Measurements from ENCODE around the gene RENBP.
"Not testable (repeated sequence)": the region's sequence is repeated elsewhere in the genome, so short reads cannot be mapped to it uniquely, and the experiment has no call there.

RENBP gene

DNA sequence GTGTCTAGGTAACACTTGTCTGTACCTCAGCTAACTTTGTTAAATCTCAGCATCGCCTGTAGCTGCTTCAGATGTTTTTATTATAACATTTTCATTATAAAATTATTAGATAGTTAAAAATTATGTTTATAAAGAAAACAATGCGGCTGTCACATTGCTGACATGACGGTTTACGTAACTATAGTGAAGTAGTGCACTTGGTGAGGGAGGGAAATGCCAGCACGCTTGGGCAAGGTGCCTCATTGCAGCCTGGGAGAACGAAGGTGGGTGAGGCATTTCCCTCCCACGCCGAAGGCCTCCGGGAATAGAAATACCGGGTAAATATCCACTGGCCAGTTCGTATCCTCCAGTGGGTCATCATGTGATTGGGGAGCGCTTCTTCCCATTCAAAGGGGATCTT is 44.0 kb upstream of the RENBP start:
- TF ChIP-seq, protein P1, sequence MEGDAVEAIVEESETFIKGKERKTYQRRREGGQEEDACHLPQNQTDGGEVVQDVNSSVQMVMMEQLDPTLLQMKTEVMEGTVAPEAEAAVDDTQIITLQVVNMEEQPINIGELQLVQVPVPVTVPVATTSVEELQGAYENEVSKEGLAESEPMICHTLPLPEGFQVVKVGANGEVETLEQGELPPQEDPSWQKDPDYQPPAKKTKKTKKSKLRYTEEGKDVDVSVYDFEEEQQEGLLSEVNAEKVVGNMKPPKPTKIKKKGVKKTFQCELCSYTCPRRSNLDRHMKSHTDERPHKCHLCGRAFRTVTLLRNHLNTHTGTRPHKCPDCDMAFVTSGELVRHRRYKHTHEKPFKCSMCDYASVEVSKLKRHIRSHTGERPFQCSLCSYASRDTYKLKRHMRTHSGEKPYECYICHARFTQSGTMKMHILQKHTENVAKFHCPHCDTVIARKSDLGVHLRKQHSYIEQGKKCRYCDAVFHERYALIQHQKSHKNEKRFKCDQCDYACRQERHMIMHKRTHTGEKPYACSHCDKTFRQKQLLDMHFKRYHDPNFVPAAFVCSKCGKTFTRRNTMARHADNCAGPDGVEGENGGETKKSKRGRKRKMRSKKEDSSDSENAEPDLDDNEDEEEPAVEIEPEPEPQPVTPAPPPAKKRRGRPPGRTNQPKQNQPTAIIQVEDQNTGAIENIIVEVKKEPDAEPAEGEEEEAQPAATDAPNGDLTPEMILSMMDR (conservative IDR thresholded peaks at IDR 0.05; ENCODE audit: control insufficient read depth, insufficient read depth, low read depth, low read length): no peak
- no peak overlapping the region for H3K4me3 ChIP-seq (ENCODE audit: control insufficient read depth, low read depth, low read length)
- no peak for DNase-seq (ENCODE audit: low read depth)

DNA sequence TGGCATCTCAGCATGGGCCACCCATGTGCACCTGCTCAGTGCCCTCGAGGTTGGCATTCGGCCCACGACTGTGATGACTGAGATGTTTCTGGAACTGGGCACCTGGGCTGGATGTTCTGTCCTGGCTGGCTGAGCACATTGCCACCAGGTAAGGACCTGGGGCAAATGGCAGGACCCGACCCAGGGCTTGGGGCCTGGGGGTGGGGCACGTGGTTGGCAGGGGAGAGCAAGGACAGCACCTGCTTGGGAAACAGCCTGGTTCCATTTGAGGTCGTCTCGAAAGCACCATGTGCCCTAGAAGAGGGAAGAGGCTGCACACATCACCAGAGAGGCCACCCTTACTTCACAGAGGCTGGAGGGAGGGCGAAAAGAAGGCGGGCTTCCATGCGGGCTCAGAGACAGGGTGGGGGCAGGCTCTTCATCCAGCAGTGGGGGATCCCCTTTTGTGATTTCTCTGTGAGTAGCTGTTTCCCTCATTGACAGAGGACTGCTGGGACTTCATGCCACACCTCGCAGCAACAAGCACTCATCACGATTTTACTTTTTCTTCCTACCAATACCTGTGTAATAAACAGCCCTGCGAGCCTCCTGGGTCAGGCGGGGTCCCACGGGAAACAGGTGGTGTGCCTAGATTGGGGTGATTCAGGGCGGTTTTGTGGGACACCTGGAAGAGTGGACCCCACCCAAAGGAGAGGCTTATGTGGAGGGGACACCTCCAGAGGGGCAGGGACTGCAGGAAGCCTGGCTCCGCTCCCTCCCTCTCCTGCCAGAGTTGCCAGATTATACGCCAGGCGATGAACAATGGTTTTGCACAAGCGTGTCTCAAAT is 40.1 kb upstream of the RENBP start:
- TF ChIP-seq, protein P1 (conservative IDR thresholded peaks at IDR 0.05; ENCODE audit: control insufficient read depth, insufficient read depth, low read depth, low read length): no peak
- DNase-seq (ENCODE audit: low read depth): no peak
- no peak overlapping the region for H3K4me3 ChIP-seq (ENCODE audit: control insufficient read depth, low read depth, low read length)

DNA sequence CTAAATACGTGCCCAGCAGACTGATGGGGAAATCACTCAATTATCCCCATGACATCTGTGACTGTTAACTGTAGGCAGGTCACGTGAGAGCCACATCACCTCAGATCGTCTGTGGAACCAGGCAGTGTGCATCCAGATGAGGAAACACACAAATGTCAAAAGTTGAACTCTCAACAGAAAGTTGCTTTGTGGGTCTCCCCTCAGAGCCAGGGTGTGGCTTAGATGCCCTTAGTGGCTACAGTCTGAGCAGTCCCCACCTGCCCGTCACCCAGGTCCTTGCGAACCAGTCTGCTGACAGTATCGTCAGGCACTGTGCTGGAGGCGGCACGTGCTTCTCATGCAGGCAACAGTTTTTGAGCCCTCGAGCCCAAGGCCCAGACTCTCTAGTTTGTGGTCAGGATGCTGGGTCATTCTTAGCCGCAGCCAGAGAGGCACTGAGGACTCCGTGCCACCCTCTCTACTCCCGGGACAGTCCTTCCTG is 38.9 kb upstream of the RENBP start:
- no peak overlapping the region for H3K4me3 ChIP-seq (ENCODE audit: control insufficient read depth, low read depth, low read length)
- TF ChIP-seq, protein P1 (conservative IDR thresholded peaks at IDR 0.05; ENCODE audit: control insufficient read depth, insufficient read depth, low read depth, low read length): no peak
- no peak for DNase-seq (ENCODE audit: low read depth)

DNA sequence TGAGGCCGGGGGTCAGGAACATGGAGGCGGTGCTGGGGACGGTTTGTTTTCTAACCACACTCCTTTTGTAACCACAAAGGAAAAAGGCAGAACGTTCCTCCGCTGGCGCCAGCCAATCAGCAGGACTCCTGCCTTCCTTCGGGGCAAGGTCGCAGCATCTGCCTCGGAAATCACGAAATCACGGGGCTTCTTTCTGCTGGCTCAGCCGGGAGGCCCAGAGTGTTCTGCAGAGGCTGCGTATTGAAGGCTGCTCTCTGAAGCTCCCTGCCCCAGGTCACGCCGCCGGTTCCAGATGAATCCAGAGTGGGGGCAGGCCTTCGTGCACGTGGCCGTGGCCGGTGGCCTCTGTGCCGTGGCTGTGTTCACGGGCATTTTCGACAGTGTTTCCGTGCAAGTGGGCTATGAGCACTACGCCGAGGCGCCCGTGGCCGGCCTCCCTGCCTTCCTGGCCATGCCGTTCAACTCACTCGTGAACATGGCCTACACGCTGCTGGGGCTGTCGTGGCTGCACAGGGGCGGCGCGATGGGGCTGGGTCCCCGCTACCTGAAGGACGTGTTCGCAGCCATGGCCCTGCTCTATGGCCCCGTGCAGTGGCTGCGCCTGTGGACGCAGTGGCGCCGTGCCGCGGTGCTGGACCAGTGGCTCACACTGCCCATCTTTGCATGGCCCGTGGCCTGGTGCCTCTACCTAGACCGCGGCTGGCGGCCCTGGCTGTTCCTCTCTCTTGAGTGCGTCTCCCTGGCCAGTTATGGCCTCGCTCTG is 37.5 kb upstream of the RENBP start:
- H3K4me3 ChIP-seq (ENCODE audit: control insufficient read depth, low read depth, low read length): no peak overlapping the region
- TF ChIP-seq, protein P1 (conservative IDR thresholded peaks at IDR 0.05; ENCODE audit: control insufficient read depth, insufficient read depth, low read depth, low read length): no peak
- DNase-seq (ENCODE audit: low read depth): peak; percentile 40

DNA sequence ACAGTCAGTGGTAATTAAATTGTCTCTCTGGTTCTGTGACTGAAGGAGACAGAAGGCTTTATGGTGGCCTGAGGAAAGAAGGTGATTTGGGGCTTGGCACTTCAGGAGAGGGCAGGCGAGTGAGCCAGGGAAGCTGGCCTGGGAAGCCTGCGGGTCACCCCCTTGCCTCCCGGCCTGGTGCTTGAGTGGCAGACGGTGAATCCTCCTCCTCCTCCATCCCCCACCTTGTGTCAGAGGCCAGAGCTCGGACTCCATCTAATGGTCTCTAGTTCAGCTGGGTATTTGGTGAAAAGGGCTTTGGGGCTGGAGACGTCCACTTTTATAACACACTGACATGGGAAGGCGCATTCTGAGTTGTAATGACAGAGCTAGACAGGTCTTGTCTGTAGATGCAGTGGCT is 36.8 kb upstream of the RENBP start:
- TF ChIP-seq, protein P1 (conservative IDR thresholded peaks at IDR 0.05; ENCODE audit: control insufficient read depth, insufficient read depth, low read depth, low read length): no peak
- H3K4me3 ChIP-seq (ENCODE audit: control insufficient read depth, low read depth, low read length): no peak overlapping the region
- DNase-seq (ENCODE audit: low read depth): no peak

DNA sequence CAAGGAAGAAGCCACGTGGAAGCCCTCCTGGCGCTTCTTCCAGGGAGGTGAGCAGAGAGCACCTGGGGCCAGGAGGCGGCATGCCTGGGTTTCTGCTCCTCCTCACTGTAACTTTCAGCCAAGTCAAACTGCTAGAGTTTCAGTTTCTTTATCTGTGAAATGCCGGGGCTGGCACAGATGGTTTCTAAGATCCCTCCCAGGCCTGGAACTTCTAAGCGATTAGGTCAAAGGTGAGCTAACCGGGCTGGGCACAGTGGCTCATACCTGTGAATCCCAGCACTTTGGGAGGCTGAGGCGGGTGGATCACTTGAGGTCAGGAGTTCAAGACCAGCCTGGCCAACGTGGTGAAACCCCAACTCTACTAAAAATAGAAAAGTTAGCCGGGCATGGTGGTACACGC is 36.0 kb upstream of the RENBP start:
- not testable (repeated sequence) for DNase-seq (ENCODE audit: low read depth); H3K4me3 ChIP-seq (ENCODE audit: control insufficient read depth, low read depth, low read length)

DNA sequence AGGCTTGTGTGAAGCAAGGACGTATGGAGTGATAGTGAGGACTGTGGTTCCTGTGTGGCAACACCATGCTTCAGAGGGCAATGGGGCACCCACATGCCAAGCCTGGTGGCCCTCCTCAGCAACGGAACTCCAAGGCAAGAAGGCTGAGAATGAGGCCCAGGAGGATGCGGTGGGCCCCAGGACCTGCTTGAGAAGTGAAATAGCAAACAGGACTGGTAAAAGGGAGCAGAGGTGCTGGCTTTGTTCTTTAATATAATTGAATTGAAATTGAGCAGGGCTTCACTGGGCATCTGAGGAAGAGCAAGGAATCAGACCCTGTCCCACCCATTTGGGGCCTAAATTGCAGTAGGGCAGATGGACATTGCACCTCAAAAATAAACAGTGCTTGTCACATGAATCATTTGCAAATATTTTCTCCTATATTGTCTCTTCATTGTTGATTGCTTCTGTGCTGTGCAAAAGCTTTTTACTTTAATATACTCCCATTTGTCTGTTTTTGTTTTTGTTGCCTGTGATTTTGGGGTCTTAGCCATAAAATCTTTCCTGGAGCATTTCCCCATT is 30.4 kb upstream of the RENBP start:
- TF ChIP-seq, protein P1 (conservative IDR thresholded peaks at IDR 0.05; ENCODE audit: control insufficient read depth, insufficient read depth, low read depth, low read length): no peak

More for the DNA sequence above, 30.4 kb upstream of the RENBP start:
- no peak for DNase-seq (ENCODE audit: low read depth)
- no peak overlapping the region for H3K4me3 ChIP-seq (ENCODE audit: control insufficient read depth, low read depth, low read length)

Measured in fibroblast of mammary gland (primary cell).